ENCODE measurements around the gene ENDOV.

ENDOV gene

GRCh38 chr17:80472996-80473395 lies 58.0 kb downstream of the ENDOV start:
- no peak for DNase-seq

- DNase-seq, result no peak
Measured at GRCh38 chr17:80473701-80474100, 58.7 kb downstream of the ENDOV start.

- DNase-seq, result peak; percentile 24
Measured at GRCh38 chr17:80474231-80474960, 59.4 kb downstream of the ENDOV start.

GRCh38 chr17:80474961-80475909 lies 60.3 kb downstream of the ENDOV start:
- DNase-seq, result no peak

- DNase-seq, result no peak
Measured at GRCh38 chr17:80475910-80476876, 61.2 kb downstream of the ENDOV start, which contains the start of gene NPTX1. Gene NPTX1 (minus strand): TSS chr17:80476607. CDS start chr17:80476446, 161 bp downstream.

- DNase-seq, result peak; percentile 13
Measured at GRCh38 chr17:80476877-80477646, 62.1 kb downstream of the ENDOV start.

GRCh38 chr17:80477647-80478478 lies 62.9 kb downstream of the ENDOV start:
- DNase-seq, result peak; percentile 33

- DNase-seq, result no peak
Measured at GRCh38 chr17:80478487-80479245, 63.7 kb downstream of the ENDOV start.

GRCh38 chr17:80479246-80479566 lies 64.2 kb downstream of the ENDOV start:
- DNase-seq, result no peak

GRCh38 chr17:80480248-80480647 lies 65.3 kb downstream of the ENDOV start:
- DNase-seq, result no peak

GRCh38 chr17:80481284-80482057 lies 66.5 kb downstream of the ENDOV start:
- DNase-seq, result no peak

GRCh38 chr17:80482058-80482318 lies 67.0 kb downstream of the ENDOV start:
- DNase-seq, result no peak

GRCh38 chr17:80482555-80483308 lies 67.8 kb downstream of the ENDOV start:
- no peak for DNase-seq

- no peak for DNase-seq
Measured at GRCh38 chr17:80485846-80486245, 70.9 kb downstream of the ENDOV start.

- DNase-seq, result no peak
Measured at GRCh38 chr17:80486692-80487091, 71.7 kb downstream of the ENDOV start.

GRCh38 chr17:80487511-80487910 lies 72.5 kb downstream of the ENDOV start:
- DNase-seq, result no peak
